Nephron progenitor cell (in vitro differentiated cells): ENCODE measurements around the gene ARHGAP12.
"Not testable (repeated sequence)": the region's sequence is repeated elsewhere in the genome, so short reads cannot be mapped to it uniquely, and the experiment has no call there.

ENCODE experiments used
- DNase-seq: peaks from one replicate; pipeline ENCODE4 v3.0.0; 2021
- H3K27ac Mint-ChIP-seq: 2 replicates; pipeline ENCODE4 v1.8.0; 2021; ENCODE audit warnings: mild to moderate bottlenecking, moderate library complexity, mixed read lengths
- H3K27me3 Mint-ChIP-seq: 2 replicates; pipeline ENCODE4 v1.8.0; 2021; ENCODE audit warnings: mild to moderate bottlenecking, low read depth, mixed read lengths; ENCODE audit not compliant: poor library complexity
- H3K36me3 Mint-ChIP-seq: 2 replicates; pipeline ENCODE4 v1.8.0; 2021; ENCODE audit warnings: low read depth, mixed read lengths
- H3K4me1 Mint-ChIP-seq: 2 replicates; pipeline ENCODE4 v1.8.0; 2021; ENCODE audit warnings: mixed read lengths
- H3K4me3 Mint-ChIP-seq: 2 replicates; pipeline ENCODE4 v1.8.0; 2021; ENCODE audit warnings: mild to moderate bottlenecking, moderate library complexity, mixed read lengths
- H3K9me3 Mint-ChIP-seq: 2 replicates; pipeline ENCODE4 v1.8.0; 2021; ENCODE audit warnings: mild to moderate bottlenecking, moderate library complexity, mixed read lengths
- CTCF ChIP-seq: fragments of 200-600 bp; sonication (generic); IDR thresholded peaks from 2 replicates; pipeline ENCODE4 v1.5.0; 2021; ENCODE audit warnings: antibody characterized with exemption

Gene ARHGAP12

GRCh38 chr10:31902625-31903024, 26.0 kb downstream of the ARHGAP12 start:
- peaks cover 47% of the 10 kb centered on the region for H3K9me3 Mint-ChIP-seq
- H3K4me1 Mint-ChIP-seq, result peaks cover 1% of the 10 kb centered on the region
- H3K4me3 Mint-ChIP-seq, result no peak overlapping the region
- peaks cover 99% of the 10 kb centered on the region for H3K36me3 Mint-ChIP-seq
- DNase-seq, result no peak
- H3K27ac Mint-ChIP-seq, result no peak overlapping the region
- H3K27me3 Mint-ChIP-seq, result no peaks in the 10 kb centered on the region
- TF ChIP-seq CTCF, result no peak

GRCh38 chr10:31897506-31897905, 31.1 kb downstream of the ARHGAP12 start:
- H3K36me3 Mint-ChIP-seq, result peaks cover 84% of the 10 kb centered on the region
- H3K27me3 Mint-ChIP-seq, result no peaks in the 10 kb centered on the region
- H3K4me3 Mint-ChIP-seq, result no peak overlapping the region
- peaks cover 4% of the 10 kb centered on the region for H3K4me1 Mint-ChIP-seq
- TF ChIP-seq CTCF, result no peak
- no peak for DNase-seq
- peaks cover 78% of the 10 kb centered on the region for H3K9me3 Mint-ChIP-seq
- H3K27ac Mint-ChIP-seq, result no peak overlapping the region

GRCh38 chr10:31896968-31897384, 31.7 kb downstream of the ARHGAP12 start:
- Mint-ChIP-seq H3K36me3 (peaks cover 84% of the 10 kb centered on the region), H3K4me3 (no peak overlapping the region), H3K27ac (peak overlapping the region; percentile 44), H3K9me3 (peaks cover 82% of the 10 kb centered on the region), H3K4me1 (peaks cover 4% of the 10 kb centered on the region), H3K27me3 (no peaks in the 10 kb centered on the region)
- no peak for DNase-seq
- no peak for TF ChIP-seq CTCF

GRCh38 chr10:31895722-31896121, 32.9 kb downstream of the ARHGAP12 start:
- peaks cover 80% of the 10 kb centered on the region for H3K9me3 Mint-ChIP-seq
- H3K36me3 Mint-ChIP-seq, result peaks cover 81% of the 10 kb centered on the region

GRCh38 chr10:31888442-31888841, 40.2 kb downstream of the ARHGAP12 start:
- DNase-seq, result no peak
- no peak overlapping the region for H3K4me3 Mint-ChIP-seq
- H3K9me3 Mint-ChIP-seq, result peaks cover 22% of the 10 kb centered on the region
- peaks cover 4% of the 10 kb centered on the region for H3K4me1 Mint-ChIP-seq
- H3K27ac Mint-ChIP-seq, result peak overlapping the region; percentile 89
- peaks cover 60% of the 10 kb centered on the region for H3K36me3 Mint-ChIP-seq
- no peaks in the 10 kb centered on the region for H3K27me3 Mint-ChIP-seq
- no peak for TF ChIP-seq CTCF

More at GRCh38 chr10:31895722-31896121, 32.9 kb downstream of the ARHGAP12 start:
- DNase-seq, H3K4me1 Mint-ChIP-seq, H3K27me3 Mint-ChIP-seq, H3K27ac Mint-ChIP-seq, H3K4me3 Mint-ChIP-seq: not testable (repeated sequence)

GRCh38 chr10:31887850-31888249, 40.8 kb downstream of the ARHGAP12 start:
- H3K27me3 Mint-ChIP-seq, result no peaks in the 10 kb centered on the region
- H3K9me3 Mint-ChIP-seq, result peaks cover 16% of the 10 kb centered on the region
- TF ChIP-seq CTCF, result no peak
- H3K36me3 Mint-ChIP-seq, result peaks cover 58% of the 10 kb centered on the region
- H3K4me1 Mint-ChIP-seq, result peaks cover 4% of the 10 kb centered on the region
- no peak overlapping the region for H3K4me3 Mint-ChIP-seq
- H3K27ac Mint-ChIP-seq, result peak overlapping the region; percentile 49
- no peak for DNase-seq
